HCT116 (cell line): ENCODE measurements around the gene CCNL1. TPM values are rescaled to one million over a fixed set of nuclear protein-coding genes. Genes with fewer than 3 reads are reported as not detected.

Experiments
- ATAC-seq: fragments of 200-7000 bp; cut with Tn5 transposase; 2 replicates; pipeline ENCODE4 v1.9.1; 2020; ENCODE audit warnings: mild to moderate bottlenecking, moderate library complexity
- BruUV-seq: library from RNA; stranded (reverse); fragments of 400-500 nt; replicated peaks from 2 replicates; lab custom pipeline; 2021; lab: Mats Ljungman, UMichigan
- CTCF ChIA-PET: fragments of 300-600 bp; sonication (Branson Sonifier 250); formaldehyde crosslinking; loops from one replicate; lab custom pipeline; 2021; ENCODE audit warnings: antibody characterized with exemption; lab: Charles Lee
- POLR2A ChIA-PET: fragments of 300-600, 350-600 bp; sonication (Branson Sonifier 250); formaldehyde crosslinking; loops from one replicate; lab custom pipeline; 2021; ENCODE audit warnings: antibody characterized with exemption; lab: Charles Lee
- RAD21 ChIA-PET, 2 experiments: fragments of 300-600 bp; sonication (Branson Sonifier 250); formaldehyde crosslinking; loops; one replicate each; lab custom pipeline; 2023; ENCODE audit warnings: low total read pairs in 2 of 2; ENCODE audit not compliant: uncharacterized antibody in 2 of 2, unreplicated experiment in 2 of 2, low non-redundant PET in 1 of 2; lab: Charles Lee
- DNase-seq: peaks from one replicate; pipeline ENCODE4 v3.0.0-alpha.2; 2010; ENCODE audit warnings: low read depth, low spot score
- H2AFZ ChIP-seq: fragments of 200-600 bp; shearing (Covaris generic), sonication (generic); 2 replicates; pipeline ENCODE4 v1.6.1; 2017; ENCODE audit warnings: low read depth, mixed run types, mixed read lengths, antibody characterized with exemption, low read length; ENCODE audit not compliant: poor library complexity, severe bottlenecking
- H3K27ac ChIP-seq: 2 replicates; pipeline ENCODE4 v1.5.1; 2012; ENCODE audit warnings: low read depth, low read length
- H3K27me3 ChIP-seq: fragments of 200-600 bp; sonication (generic); 2 replicates; pipeline ENCODE4 v1.6.1; 2016; ENCODE audit warnings: mixed run types, low read length, mixed read lengths; ENCODE audit not compliant: insufficient read depth
- H3K36me3 ChIP-seq, 2 experiments: fragments of 200-500 bp in 1 of 2; fragments of 200-600 bp in 1 of 2; sonication (Bioruptor generic) in 1 of 2; sonication (generic) in 1 of 2; 2 replicates each; pipeline versions ENCODE4 v1.5.1 to v1.6.1; 2014 to 2016; ENCODE audit warnings: low read length in 2 of 2, inconsistent platforms in 1 of 2, mixed read lengths in 1 of 2, mixed run types in 1 of 2; ENCODE audit not compliant: insufficient read depth in 2 of 2, control insufficient read depth in 1 of 2
- H3K4me1 ChIP-seq, 2 experiments: fragments of 200-600 bp in 1 of 2; sonication (generic) in 1 of 2; 2 replicates each; pipeline versions ENCODE4 v1.5.1 to v1.6.1; 2012 to 2017; ENCODE audit warnings: low read length in 2 of 2, inconsistent platforms in 1 of 2, mild to moderate bottlenecking in 1 of 2, mixed read lengths in 1 of 2, mixed run types in 1 of 2, moderate library complexity in 1 of 2; ENCODE audit not compliant: insufficient read depth in 2 of 2, control insufficient read depth in 1 of 2
- H3K4me2 ChIP-seq: fragments of 200-600 bp; sonication (generic); 2 replicates; pipeline ENCODE4 v1.6.1; 2017; ENCODE audit warnings: mixed run types, low read length, mixed read lengths
- H3K4me3 ChIP-seq, 2 experiments: fragments of 200-600 bp in 1 of 2; sonication (generic) in 1 of 2; replicated peaks in 1 of 2; 2 replicates each; pipeline ENCODE4 v1.5.1; 2011 to 2016; ENCODE audit warnings: low read length in 2 of 2, control low read depth in 1 of 2, low read depth in 1 of 2, mild to moderate bottlenecking in 1 of 2, mixed read lengths in 1 of 2, mixed run types in 1 of 2
- H3K79me2 ChIP-seq: fragments of 200-600 bp; sonication (generic); 2 replicates; pipeline ENCODE4 v1.6.1; 2017; ENCODE audit warnings: mild to moderate bottlenecking, mixed run types, low read length, moderate library complexity, mixed read lengths; ENCODE audit not compliant: insufficient read depth
- H3K9ac ChIP-seq: fragments of 200-600 bp; sonication (generic); 2 replicates; pipeline ENCODE4 v1.6.1; 2016; ENCODE audit warnings: low read length, mixed read lengths
- H3K9me2 ChIP-seq: fragments of 200-600 bp; sonication (generic), shearing (Covaris generic); 2 replicates; pipeline ENCODE4 v1.6.1; 2017; ENCODE audit warnings: mixed run types, mild to moderate bottlenecking, moderate library complexity; ENCODE audit not compliant: insufficient read depth
- H3K9me3 ChIP-seq, 2 experiments: fragments of 200-500 bp in 1 of 2; fragments of 200-600 bp in 1 of 2; sonication (Bioruptor generic) in 1 of 2; sonication (generic) in 1 of 2; 2 replicates each; pipeline ENCODE4 v1.6.1; 2014 to 2017; ENCODE audit warnings: low read length in 2 of 2, mixed read lengths in 2 of 2, inconsistent platforms in 1 of 2, low read depth in 1 of 2, mild to moderate bottlenecking in 1 of 2, mixed run types in 1 of 2, moderate library complexity in 1 of 2; ENCODE audit not compliant: control insufficient read depth in 1 of 2, insufficient read depth in 1 of 2
- H4K20me1 ChIP-seq: fragments of 200-600 bp; sonication (generic), shearing (Covaris generic); 2 replicates; pipeline ENCODE4 v1.6.1; 2017; ENCODE audit warnings: mixed run types, mild to moderate bottlenecking, moderate library complexity; ENCODE audit not compliant: insufficient read depth
- CBX3 ChIP-seq: IDR thresholded peaks from 2 replicates; pipeline ENCODE4 v1.6.1; 2012; ENCODE audit warnings: low read depth
- CEBPB ChIP-seq: IDR thresholded peaks from 2 replicates; pipeline ENCODE4 v1.6.1; 2012; ENCODE audit warnings: low read depth
- ELF1 ChIP-seq: IDR thresholded peaks from 2 replicates; pipeline ENCODE4 v1.6.1; 2012; ENCODE audit warnings: low read depth, borderline replicate concordance
- EZH2phosphoT487 ChIP-seq: fragments of 200-600 bp; IDR thresholded peaks from 2 replicates; pipeline ENCODE4 v1.6.1; 2018; ENCODE audit warnings: antibody characterized with exemption, borderline replicate concordance
- FOSL1 ChIP-seq: IDR thresholded peaks from 2 replicates; pipeline ENCODE4 v1.6.1; 2012; ENCODE audit warnings: low read depth
- POLR2AphosphoS5 ChIP-seq: IDR thresholded peaks from 2 replicates; pipeline ENCODE4 v1.6.1; 2011; ENCODE audit warnings: mild to moderate bottlenecking, low read depth, low read length, moderate library complexity
- RAD21 ChIP-seq: IDR thresholded peaks from 2 replicates; pipeline ENCODE4 v1.6.1; 2012; ENCODE audit warnings: low read depth, mild to moderate bottlenecking
- SIN3A ChIP-seq: IDR thresholded peaks from 2 replicates; pipeline ENCODE4 v1.6.1; 2012; ENCODE audit warnings: low read depth
- SP1 ChIP-seq: IDR thresholded peaks from 2 replicates; pipeline ENCODE4 v1.6.1; 2012; ENCODE audit warnings: low read depth
- SRF ChIP-seq: IDR thresholded peaks from 2 replicates; pipeline ENCODE4 v1.6.1; 2012; ENCODE audit warnings: low read depth
- intact Hi-C: fragments of 100-400 bp; cut with micrococcal nuclease; formaldehyde crosslinking; loops from 2 replicates; pipeline ENCODE4 v1.10.0; 2022
- total RNA-seq: library from RNA; stranded (reverse); gene quantifications from one replicate; pipeline ENCODE4 v1.2.1, GENCODE V29; 2021; ENCODE audit not compliant: unreplicated experiment

The CCNL1 gene
- total RNA-seq, 1 experiment from 2014 or later = 96.7 TPM

DNA sequence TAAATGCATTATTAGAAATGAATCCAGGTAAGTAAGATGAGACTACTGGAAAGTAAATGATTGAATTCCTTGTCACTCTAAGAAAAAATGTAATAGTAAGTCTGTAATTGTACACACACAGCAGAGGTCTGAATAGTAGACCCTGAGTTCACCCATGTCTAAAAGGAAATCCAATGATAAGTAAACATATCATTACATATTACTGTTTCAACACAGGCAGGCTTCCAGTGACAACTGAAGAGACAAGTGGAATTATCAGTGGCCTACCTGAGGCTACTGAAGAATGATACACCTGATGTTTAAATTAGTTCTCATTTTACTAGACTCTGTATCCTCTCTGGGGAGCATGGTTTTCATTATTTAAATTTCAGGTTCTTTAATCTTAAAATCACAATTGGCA, 6.2 kb upstream of the CCNL1 start:
- Histone ChIP-seq H3K79me2 (no peaks in the 10 kb centered on the region), H3K9ac (no peak overlapping the region), H3K27ac (no peak overlapping the region), H4K20me1 (no peaks in the 10 kb centered on the region), H3K4me1 (peaks cover 2 to 3% of the 10 kb centered on the region in 2 experiments; a peak in 3 of 4 replicates), H3K36me3 (no peaks in the 10 kb centered on the region), H2AFZ (no peak overlapping the region), H3K9me2 (no peaks in the 10 kb centered on the region), H3K4me2 (no peak overlapping the region), H3K9me3 (no peaks in the 10 kb centered on the region), H3K4me3 (no peak overlapping the region), H3K27me3 (no peaks in the 10 kb centered on the region)
- TF ChIP-seq SP1 (no peak), EZH2phosphoT487 (no peak), CBX3 (no peak)
- BruUV-seq = no TSS peak
- ChIA-PET RAD21 (no interaction called here), CTCF (no interaction called here), POLR2A (interaction anchor here (1.0 kb wide), 1 partner anchor 9 kb away, joined by 4 read pairs; no protein-coding TSS in a partner anchor)
- DNase-seq (no peak), ATAC-seq (no peak)
- intact Hi-C loops = no loop called here

DNA sequence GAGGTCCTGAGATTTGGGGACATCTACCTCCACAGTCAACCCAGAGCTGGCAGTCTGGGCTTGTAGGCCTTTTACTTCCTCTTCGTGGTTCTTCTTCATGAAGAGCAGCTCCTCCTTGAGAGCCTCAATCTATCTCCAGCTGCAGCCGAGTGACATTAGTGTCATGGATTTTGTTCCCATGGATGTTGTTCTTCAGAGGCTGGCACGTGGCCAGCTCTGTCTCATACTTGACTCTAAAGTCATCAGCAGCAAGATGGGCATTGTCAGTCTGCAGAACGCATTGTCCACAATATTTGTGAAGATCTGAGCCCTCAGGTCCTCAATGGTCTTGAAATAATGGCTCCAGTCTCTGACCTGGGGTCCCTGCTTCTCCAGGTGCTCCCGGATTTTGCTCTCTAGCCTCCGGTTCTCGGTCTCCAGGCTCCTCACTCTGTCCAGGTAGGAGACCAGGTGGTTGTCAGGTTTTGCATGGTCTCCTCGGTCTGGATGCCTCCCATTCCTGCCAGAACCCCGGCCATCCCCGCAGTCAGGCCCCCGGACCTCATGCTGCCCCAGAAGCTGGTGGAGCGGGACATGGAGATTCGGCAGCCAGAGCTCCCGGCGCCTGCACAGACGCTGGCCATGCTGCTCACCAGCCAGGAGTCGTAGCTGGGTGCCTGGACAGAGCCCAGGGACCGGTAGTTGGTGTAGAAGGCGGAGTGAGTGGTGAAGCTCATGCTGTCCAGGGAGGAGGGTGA, 3.4 kb upstream of the CCNL1 start:
- Histone ChIP-seq H3K9me2 (no peaks in the 10 kb centered on the region), H3K4me1 (peaks cover 9 to 14% of the 10 kb centered on the region in 2 experiments), H3K79me2 (peaks cover 15% of the 10 kb centered on the region), H3K36me3 (peaks cover 4 to 9% of the 10 kb centered on the region in 2 experiments; a peak in 3 of 4 replicates), H3K9me3 (no peaks in the 10 kb centered on the region), H4K20me1 (peaks cover 8% of the 10 kb centered on the region; the same call in 1 of the 2 replicates), H3K4me2 (no peak overlapping the region), H2AFZ (no peak overlapping the region), H3K27me3 (no peaks in the 10 kb centered on the region), H3K9ac (no peak overlapping the region), H3K27ac (no peak overlapping the region), H3K4me3 (no peak overlapping the region)
- intact Hi-C loops = loop anchor here (2.0 kb wide), 1 partner anchor 329 kb away; no protein-coding TSS in a partner anchor
- no peak for ATAC-seq
- no TSS peak for BruUV-seq
- no peak for DNase-seq
- RAD21 ChIA-PET = interaction anchor here (0.7 to 0.9 kb wide), 2 partner anchors 11 to 38 kb away, joined by 3 to 4 read pairs; no protein-coding TSS in a partner anchor
- POLR2A ChIA-PET = interaction anchor here (7.3 kb wide), 1 partner anchor 11 kb away, joined by 128 read pairs; no protein-coding TSS in a partner anchor
- CTCF ChIA-PET = interaction anchor here (0.9 to 4.0 kb wide), 5 partner anchors 9 to 369 kb away, joined by 3 to 18 read pairs (median 3); no protein-coding TSS in a partner anchor
- TF ChIP-seq CEBPB (no peak), SP1 (no peak), FOSL1 (no peak), EZH2phosphoT487 (no peak), SRF (no peak), ELF1 (no peak), RAD21 (no peak), POLR2AphosphoS5 (no peak), SIN3A (no peak)
